HG03108 (cell line): Measurements from ENCODE around the gene POLD1.

ENCODE experiments used
- ATAC-seq: cut with Tn5 transposase; IDR thresholded peaks from one replicate; pipeline ENCODE4 v1.9.1; 2021; ENCODE audit warnings: moderate library complexity; ENCODE audit not compliant: unreplicated experiment

The POLD1 gene

GRCh38 chr19:50417111-50418081, 33.2 kb downstream of the POLD1 start:
- no peak for ATAC-seq

GRCh38 chr19:50418176-50419021, 34.3 kb downstream of the POLD1 start, which contains the start of gene SPIB:
SPIB (plus strand) TSS chr19:50418938; CDS start chr19:50418963, 25 bp downstream.
- ATAC-seq: no peak

GRCh38 chr19:50419022-50419579, 35.0 kb downstream of the POLD1 start:
- ATAC-seq: no peak

GRCh38 chr19:50419580-50420035, 35.5 kb downstream of the POLD1 start:
- no peak for ATAC-seq

DNA sequence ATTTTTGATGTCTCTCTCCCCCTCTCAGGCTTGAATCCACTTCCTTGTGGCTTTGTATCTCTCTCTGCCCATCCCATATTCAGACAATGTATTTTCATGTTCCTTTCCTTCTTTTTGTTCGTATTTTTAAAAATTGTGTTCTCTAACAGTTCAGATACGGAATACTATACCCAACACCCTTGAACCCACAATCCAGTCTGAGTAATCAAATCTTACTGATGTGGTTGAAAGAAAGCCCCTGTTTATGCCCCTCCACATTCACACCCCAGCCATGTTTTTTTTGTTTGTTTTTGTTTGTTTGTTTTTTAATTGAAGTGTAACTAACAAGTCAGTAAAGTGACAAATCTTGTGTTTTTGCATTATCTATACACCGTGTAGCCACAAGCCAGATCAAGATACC, 36.0 kb downstream of the POLD1 start:
- ATAC-seq: no peak

DNA sequence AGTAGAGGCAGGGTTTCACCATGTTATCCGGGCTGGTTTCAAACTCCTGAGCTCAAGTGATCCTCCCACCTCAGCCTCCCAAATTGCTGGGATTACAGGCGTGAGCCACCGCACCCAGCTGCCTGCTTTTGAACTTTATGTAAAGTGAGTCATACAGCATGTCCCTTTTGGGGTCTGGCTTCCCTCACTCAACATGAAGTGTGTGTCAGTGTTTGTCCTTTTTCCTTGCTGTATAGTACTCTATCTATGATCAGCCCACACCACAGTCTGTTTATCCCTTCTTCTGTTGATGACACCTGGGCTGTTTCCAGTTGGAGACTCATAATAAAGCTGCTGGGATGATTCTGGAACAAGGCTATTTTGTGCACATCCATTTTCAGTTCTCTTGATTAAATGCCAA, 36.7 kb downstream of the POLD1 start:
- ATAC-seq: no peak

DNA sequence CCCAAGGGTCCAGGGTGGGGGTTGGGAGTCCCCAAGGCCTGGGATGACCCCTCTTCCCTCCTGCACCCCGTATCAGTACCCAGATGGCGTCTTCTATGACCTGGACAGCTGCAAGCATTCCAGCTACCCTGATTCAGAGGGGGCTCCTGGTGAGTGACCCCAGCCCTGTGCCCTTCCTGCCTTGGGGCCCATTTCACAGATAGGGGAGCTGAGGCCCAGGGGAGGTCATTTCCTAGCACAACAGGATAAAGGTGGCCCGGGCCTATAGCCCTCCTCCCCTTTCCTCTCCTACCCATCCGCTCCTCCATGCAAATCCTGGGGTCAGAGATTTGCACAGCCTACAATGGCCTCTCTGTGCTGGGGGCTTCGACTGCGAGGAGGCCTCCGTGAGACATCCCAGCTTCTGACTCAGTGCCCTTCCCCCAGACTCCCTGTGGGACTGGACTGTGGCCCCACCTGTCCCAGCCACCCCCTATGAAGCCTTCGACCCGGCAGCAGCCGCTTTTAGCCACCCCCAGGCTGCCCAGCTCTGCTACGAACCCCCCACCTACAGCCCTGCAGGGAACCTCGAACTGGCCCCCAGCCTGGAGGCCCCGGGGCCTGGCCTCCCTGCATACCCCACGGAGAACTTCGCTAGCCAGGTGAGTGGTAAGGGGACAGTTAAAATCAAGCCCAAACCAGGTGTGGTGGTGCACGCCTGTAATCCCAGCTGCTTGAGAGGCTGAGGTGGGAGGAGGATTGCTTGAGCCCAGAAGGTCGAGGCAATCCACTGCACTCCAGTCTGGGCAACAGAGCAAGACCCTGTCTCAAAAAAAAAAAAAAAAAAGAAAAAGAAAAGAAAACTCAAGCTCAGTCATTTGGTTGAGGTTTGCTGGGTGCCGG, 38.5 kb downstream of the POLD1 start:
- ATAC-seq: no peak

DNA sequence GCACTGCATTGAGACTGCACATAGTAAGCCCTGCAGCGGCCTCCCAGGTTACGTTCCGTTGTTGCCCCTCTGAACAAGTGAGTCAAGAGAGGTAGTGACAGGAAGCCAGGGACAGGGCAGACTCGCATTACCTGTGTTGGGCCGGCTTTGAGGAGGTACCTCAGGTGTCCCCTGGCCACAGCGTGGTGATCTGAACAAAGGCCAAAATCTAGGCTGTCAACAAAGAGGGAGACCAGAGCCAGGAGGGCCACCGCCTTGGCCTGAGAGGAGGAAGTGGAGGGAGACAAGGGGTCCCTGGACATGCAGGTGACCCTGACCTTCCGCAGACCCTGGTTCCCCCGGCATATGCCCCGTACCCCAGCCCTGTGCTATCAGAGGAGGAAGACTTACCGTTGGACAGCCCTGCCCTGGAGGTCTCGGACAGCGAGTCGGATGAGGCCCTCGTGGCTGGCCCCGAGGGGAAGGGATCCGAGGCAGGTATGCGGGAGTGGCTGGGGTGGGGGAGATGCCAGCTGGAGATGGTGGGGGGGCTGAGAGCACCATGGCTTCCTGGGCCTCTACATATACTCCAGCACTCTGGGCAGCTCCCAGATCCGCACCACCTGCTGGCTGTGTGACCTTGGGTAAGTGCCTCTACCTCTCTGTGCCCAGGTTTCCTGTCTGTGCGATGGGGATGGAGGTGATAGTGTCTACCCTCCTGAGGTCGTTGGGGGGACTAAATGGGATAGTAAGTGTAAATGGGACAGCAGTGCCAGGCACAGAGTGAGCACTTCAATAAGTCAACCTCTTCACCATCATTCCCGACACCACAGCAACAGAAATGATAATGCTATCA, 39.3 kb downstream of the POLD1 start:
- ATAC-seq: no peak

DNA sequence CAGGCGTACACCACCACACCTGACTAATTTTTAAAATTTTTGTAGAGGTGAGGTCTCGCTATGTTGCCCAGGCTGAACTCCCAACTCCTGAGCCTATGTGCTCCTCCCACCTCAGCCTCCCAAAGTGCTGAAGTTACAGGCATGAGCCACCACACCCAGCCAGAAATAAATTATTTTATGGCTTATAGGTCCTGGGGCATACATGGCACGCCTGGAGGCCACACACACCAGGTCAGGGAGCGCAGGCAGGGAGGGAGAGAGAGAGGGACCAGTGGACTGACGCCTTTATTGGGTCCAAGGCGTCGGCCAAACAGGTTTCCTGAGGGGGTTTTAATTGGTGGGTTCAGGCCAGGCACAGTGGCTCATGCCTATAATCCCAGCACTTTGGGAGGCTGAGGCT, 41.4 kb downstream of the POLD1 start:
- ATAC-seq: no peak

GRCh38 chr19:50427318-50427925, 43.3 kb downstream of the POLD1 start:
- no peak for ATAC-seq

DNA sequence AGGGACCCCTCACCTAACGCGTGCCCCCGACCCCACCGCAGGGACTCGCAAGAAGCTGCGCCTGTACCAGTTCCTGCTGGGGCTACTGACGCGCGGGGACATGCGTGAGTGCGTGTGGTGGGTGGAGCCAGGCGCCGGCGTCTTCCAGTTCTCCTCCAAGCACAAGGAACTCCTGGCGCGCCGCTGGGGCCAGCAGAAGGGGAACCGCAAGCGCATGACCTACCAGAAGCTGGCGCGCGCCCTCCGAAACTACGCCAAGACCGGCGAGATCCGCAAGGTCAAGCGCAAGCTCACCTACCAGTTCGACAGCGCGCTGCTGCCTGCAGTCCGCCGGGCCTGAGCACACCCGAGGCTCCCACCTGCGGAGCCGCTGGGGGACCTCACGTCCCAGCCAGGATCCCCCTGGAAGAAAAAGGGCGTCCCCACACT, 43.9 kb downstream of the POLD1 start:
- ATAC-seq: no peak

GRCh38 chr19:50428772-50429463, 44.8 kb downstream of the POLD1 start:
- ATAC-seq: no peak

DNA sequence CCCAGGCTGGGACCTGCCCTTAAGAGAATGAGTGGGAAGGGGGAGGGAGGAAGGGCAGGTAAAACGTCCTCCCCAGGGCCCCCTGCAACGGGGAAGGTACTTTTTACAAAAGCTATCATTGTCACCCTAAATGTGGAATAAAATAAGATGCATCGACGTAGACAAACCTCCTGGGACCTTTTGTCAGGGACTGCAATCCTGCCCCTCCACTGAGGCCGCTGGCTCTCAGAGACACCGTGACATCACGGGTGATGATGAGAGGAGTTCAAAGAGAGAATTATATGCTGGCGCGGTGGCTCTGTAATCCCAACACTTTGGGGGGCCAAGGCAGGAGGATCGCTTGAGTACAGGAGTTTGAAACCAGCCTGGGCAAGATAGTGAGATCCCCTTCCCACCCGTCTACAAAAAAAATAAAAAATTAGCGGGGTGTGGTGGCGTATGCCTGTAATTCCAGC, 46.8 kb downstream of the POLD1 start:
- no peak for ATAC-seq

DNA sequence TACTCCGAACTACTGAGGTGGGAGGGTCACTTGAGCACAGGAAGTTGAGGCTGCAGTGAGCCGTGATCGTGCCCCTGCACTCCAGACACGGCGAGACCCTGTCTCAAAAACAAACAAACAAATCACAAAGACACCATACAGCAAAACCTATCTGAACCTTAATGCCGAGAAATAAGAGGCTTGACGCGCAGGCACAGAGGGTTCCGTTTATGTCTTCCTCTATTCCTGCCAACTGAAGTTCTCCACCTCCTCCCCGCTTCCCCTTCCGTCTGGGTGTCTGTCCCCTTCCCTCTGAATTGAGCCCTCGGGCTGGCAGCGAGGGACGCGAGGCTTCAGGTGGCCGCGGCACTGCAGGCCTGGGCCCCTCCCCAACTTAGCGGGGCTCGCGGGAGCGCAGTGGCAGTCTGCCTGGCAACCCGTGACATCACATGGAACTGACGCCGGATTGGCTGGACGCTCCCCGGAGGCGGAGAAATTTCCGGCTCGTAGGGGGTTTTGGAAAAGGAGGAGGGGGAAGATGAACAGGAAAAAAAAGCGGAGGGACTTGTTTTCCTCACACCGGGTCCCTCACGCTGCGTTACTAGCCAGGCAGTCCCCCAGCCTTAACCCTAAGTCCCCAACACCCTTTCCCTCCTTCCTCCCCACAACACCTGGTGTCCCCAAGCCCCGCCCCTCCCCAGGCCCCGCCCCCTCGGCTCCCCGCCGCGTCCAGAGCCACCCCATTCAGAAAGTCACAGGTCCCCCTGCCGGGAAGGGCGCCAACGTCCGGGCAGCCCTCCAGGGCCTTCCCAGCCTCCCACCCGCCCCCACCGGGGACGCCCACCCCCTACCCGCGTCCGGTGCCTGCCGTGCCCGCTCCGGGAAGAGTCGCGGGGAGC, 47.4 kb downstream of the POLD1 start:
- peak; percentile 59 for ATAC-seq

DNA sequence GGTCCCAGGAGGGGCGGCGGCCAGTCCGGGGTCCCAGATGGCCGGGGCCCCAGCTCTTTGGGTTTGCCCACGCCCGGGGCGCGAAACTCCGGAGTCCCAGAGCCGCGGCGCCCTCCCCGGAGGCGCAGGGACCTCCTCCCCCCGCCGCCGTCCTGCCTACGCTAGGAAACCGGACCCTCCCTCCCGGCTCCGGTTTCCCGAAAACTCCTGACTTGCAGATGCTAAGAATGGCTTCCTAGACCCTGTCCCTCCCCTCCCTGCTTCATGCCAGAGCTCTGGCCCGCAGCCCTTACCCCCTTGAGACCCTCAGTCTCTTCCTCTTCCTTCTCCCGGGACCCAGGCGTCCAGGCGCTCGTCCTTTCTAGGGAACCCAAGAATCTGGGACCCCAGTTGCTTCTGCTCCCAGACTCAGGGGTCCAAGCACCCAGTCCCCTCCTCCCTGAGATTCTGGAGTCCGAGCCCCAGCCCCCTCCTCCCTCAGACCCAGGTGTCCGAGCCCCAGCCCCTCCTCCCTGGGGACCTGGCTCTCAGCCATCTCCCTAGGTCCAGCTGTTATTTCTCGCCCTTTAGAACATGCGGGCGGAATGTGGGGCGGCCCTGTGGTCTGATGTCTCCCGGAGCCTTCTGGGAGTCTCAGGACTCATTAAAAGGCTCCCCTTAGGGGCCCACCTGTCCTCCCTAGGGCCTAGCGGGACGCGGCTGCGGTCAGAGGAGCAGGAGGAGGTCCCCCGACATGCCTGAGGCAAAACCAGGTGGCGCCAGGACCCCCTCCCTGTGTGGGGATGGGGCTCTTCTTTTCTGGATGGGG, 48.3 kb downstream of the POLD1 start, which contains the start of gene MYBPC2:
TSS of gene MYBPC2 (plus strand) at position 672 of the 808 bp plus-strand sequence. CDS start at position 734, 62 bp downstream.
- ATAC-seq: peak; percentile 7
